Measurements from ENCODE around the gene QRICH2. TPM values are rescaled to one million over a fixed set of nuclear protein-coding genes. Genes with fewer than 3 reads are reported as not detected.

QRICH2 gene
- total and polyA plus RNA-seq, 5 donors = 1.9 to 2.5 (median 2.1) TPM

DNA sequence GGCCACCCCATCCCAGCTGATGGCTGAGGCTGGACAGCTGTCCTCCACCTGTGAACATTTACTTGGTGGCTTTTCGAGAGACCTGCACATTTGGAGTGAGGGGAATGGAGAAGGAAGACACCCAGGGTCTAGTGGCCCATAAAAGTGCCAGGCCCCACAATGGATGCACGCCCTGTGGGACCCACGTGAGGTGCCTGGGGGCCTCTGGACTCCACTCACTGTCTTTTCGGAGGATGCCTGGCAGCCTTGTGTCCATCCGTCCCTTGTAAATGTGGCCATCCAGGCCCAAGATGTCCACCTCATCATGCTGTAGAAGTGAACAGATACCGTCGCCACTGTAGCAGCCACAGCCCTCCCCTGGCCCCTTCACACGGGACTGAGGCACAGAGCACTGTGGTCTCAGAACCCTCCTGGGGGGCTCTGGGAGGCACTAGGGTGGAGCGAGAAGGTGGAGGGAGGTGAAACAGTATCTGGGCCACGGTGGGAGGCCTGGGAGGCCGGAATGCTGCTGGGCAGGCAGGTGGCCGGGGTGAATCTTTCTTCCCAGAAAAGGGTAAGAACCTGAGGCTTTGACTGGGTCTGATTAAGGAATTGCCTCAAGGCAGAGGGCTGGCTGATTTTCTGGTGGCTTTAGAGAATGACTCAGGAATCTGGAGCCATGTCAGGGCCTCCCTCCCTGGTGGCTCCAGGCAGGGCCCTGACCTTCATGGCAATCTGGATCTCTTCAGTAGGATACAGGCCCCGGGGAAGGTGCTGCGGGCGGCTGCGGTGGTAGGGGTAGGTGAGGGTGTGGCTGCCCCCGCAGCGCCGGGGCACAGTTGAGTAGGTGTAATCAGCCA lies 31.4 kb downstream of the QRICH2 start:
- 88% methylated on average over 19 of the region's 19 CpGs for WGBS
- Histone ChIP-seq H3K27ac (ENCODE audit: low read length) (no peak overlapping the region), H3K9me3 (ENCODE audit: control insufficient read depth, low read length) (no peaks in the 10 kb centered on the region), H3K4me1 (ENCODE audit: control insufficient read depth, insufficient read depth, low read length) (peaks cover 3% of the 10 kb centered on the region), H3K27me3 (ENCODE audit: control insufficient read depth, insufficient read depth) (no peaks in the 10 kb centered on the region), H3K4me3 (ENCODE audit: low read length) (no peak overlapping the region)
- DNase-seq = peak in 2 of 3 donors; percentile 52 to 54
- ATAC-seq = no peak
- intact Hi-C loops (cut with DNase I) = loop anchor here in 2 of 4 donors (5.0 kb wide), 1 partner anchor 154 kb away; no protein-coding TSS in a partner anchor

DNA sequence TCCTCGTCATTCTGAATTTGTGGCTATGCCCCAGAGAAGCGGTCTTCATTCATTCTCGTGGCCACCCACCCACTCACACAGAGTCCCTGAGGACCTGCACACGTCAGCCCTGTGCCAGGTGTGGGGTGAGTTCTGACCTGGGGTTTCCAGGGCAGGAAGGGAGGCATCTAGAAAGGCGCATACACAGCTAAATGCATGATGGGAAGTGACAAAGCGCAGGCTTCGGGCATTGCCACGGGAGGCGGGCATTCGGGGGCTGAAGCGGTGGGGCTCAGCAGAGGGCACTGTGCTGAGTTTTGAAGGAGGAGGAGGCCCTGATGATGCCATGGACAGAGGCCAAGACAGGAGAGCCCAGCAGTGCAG lies 32.0 kb downstream of the QRICH2 start:
- peaks cover 7% of the 10 kb centered on the region for H3K4me1 ChIP-seq (ENCODE audit: control insufficient read depth, insufficient read depth, low read length)
- no peaks in the 10 kb centered on the region for H3K27me3 ChIP-seq (ENCODE audit: control insufficient read depth, insufficient read depth)
- no peak overlapping the region for H3K27ac ChIP-seq (ENCODE audit: low read length)
- no peak for ATAC-seq
- intact Hi-C loops (cut with DNase I) = loop anchor here in 2 of 4 donors (5.0 kb wide), 1 partner anchor 154 kb away; no protein-coding TSS in a partner anchor
- H3K9me3 ChIP-seq (ENCODE audit: control insufficient read depth, low read length) = no peaks in the 10 kb centered on the region
- no peak for DNase-seq
- WGBS = 87% methylated on average over 11 of the region's 11 CpGs
- no peak overlapping the region for H3K4me3 ChIP-seq (ENCODE audit: low read length)

DNA sequence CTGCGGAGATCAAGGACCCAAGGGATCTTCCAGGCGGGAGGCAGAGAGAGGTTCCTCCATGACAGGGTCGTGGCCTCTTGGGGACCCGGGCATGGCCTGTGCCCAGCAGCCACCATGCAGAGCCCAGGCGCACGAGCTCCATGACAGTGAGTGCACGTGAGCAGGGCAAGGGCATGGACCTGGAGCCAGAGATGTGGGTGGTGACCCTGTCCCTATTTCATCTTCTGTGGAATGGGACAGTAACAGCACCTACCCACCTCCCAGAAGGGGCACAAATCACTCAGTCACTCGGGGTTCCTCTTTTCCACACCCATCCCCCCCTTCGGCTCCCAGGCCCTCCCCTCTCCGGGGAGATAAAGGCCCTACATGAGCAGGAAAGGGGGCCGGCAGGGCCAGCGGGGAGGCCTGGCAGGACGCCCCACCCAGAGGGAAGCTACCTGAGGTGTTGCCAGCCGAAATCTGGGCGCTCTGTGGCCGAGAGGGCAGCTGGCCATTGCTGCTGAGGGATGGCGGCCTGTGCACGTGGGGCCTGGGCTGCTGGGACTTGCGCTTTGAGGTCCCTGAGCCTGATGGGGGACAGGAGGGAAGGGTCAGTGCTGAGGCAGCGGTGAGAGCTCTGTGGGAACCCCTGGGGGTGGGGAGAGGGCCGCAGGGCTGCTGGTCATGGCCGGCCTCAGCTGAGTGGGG lies 32.6 kb downstream of the QRICH2 start:
- Histone ChIP-seq H3K27ac (ENCODE audit: low read length) (no peak overlapping the region), H3K4me1 (ENCODE audit: control insufficient read depth, insufficient read depth, low read length) (peaks cover 11% of the 10 kb centered on the region), H3K4me3 (ENCODE audit: low read length) (no peak overlapping the region), H3K27me3 (ENCODE audit: control insufficient read depth, insufficient read depth) (no peaks in the 10 kb centered on the region), H3K9me3 (ENCODE audit: control insufficient read depth, low read length) (no peaks in the 10 kb centered on the region)
- DNase-seq (peak in 2 of 3 donors; percentile 48 to 65), ATAC-seq (no peak)
- WGBS = 85% methylated on average over 22 of the region's 22 CpGs
- intact Hi-C loops (cut with DNase I) = loop anchor here in 2 of 4 donors (5.0 kb wide), 1 partner anchor 153 kb away; no protein-coding TSS in a partner anchor

DNA sequence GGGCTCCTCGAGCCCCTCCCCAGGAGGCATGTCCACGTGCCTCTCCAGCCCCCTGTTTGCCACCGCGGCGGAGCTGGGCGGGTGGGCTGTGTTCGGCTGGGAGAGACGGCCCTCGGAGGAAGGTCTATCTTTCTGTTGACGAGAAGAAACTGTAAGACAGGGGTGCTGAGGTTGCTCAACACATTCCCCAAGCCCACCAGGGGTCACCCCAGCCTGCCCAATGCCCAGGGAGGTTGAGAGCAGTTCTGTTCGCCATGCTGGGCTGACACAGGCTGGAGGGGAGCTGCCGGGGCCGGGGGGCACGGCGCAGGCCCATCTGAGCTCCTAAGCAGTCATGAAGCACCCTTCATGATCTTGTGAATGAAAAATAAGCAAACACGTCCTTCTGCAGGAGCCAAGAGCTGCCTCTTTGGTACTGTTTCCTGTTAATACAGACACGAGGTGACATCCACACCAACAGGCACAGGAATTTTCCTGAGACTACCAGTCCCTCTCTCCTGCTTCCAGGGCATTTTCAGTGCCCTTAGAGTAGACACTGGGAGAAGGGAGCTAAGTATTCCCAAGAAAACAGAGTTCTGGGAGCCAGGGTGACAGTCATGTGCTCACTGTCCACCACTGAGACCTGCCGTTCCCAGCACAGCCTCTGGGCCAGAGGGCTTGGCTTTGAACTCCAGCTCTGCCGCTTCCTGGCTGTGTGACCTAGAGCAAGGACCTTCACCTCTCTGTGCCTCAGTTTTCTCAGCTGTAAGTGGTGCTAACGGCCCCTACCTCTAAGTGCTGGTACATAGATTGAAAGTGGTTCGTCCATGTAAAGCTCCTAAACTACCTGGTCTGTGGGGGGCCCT lies 33.7 kb downstream of the QRICH2 start:
- 66% methylated on average over 21 of the region's 21 CpGs for WGBS
- no peak overlapping the region for H3K27ac ChIP-seq (ENCODE audit: low read length)
- peaks cover 11% of the 10 kb centered on the region for H3K4me1 ChIP-seq (ENCODE audit: control insufficient read depth, insufficient read depth, low read length)
- no peak overlapping the region for H3K4me3 ChIP-seq (ENCODE audit: low read length)
- intact Hi-C loops (cut with DNase I) = no loop called here
- H3K9me3 ChIP-seq (ENCODE audit: control insufficient read depth, low read length) = no peaks in the 10 kb centered on the region
- H3K27me3 ChIP-seq (ENCODE audit: control insufficient read depth, insufficient read depth) = no peaks in the 10 kb centered on the region
- ATAC-seq (no peak), DNase-seq (peak in 1 of 3 donors; percentile 26)

DNA sequence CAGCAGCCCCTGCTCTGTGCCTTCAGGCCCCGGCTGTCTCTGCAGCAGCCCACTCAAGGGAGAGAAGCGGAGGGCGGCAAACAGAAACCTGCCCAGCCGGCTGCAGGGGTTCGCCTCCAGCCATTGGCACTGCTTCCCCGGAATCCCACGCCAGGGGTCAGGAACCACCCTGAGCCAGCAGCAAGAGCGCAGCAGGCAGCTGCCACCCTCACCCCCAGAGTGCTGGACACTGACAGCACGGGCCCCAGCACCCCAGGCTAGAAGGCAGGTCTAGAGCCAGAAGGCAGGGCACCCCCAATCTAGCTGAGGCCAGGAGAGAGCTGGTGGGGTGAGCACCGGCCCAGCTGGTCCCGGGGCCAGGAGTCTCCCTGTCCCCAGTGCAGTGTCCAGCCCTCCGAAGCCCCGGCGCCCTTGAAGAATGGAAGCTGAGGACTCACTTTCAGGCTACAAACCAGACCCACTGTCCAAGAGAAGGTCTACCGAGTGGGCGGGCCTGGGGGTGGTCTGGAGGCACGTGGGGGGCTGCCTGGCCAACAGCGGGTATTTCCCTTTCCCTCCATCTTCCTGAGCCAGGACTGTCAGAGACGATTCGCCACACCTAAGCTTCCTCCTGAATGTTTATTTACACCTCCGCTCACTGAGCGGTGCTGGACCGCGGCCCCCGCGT lies 34.5 kb downstream of the QRICH2 start:
- 75% methylated on average over 26 of the region's 26 CpGs for WGBS
- Histone ChIP-seq H3K27ac (ENCODE audit: low read length) (no peak overlapping the region), H3K4me1 (ENCODE audit: control insufficient read depth, insufficient read depth, low read length) (peaks cover 11% of the 10 kb centered on the region), H3K27me3 (ENCODE audit: control insufficient read depth, insufficient read depth) (no peaks in the 10 kb centered on the region), H3K4me3 (ENCODE audit: low read length) (no peak overlapping the region), H3K9me3 (ENCODE audit: control insufficient read depth, low read length) (no peaks in the 10 kb centered on the region)
- intact Hi-C loops (cut with DNase I) = no loop called here
- ATAC-seq = no peak
- peak in 1 of 3 donors; percentile 50 for DNase-seq

DNA sequence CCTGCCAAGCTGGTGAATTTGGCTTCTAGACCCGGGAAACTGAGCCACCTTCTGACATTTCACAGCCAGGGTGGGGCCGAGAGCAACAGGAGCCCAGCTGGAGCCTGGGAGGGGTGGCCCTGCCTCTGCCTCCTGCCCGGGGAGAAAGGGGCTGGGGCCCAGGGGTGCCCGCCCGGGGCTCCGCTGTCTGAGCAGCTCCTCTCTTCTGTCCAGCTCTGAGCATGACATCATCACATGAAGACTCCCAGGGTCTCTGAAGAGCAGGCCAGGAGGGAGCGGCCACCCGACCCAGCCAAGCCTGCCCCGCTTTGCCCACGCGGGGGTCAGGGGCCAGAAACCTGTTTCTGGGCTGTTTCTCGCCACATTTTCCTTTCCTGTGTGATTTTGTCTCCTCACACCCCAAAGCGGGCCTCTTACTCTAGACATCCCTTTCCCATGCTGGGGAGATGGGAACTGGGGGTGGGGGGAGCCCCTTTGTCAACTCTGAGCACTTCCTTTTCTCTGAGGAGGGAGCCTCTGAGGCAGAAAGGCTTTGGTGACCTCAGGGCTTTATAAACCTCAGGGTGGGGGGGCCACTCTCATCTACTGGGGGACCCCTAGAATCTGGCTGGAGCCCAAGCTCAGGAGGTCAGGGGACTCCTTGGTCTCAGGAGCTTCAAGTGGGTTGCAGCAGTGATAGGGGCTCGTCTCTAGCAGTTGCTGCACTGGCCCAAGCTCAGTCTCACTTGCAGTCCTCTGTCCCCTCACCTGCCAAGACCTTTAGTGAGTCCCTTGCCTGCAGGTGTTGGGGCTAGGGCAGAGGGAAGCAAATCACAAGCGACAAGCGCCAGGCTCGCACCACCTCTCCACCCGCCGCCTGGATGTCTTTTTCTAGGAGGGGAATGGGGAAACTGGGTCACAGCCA lies 35.3 kb downstream of the QRICH2 start:
- peak; percentile 6 for ATAC-seq
- DNase-seq = peak in 1 of 3 donors; percentile 77
- WGBS = 55% methylated on average over 19 of the region's 19 CpGs
- Histone ChIP-seq H3K4me1 (ENCODE audit: control insufficient read depth, insufficient read depth, low read length) (peaks cover 15% of the 10 kb centered on the region), H3K9me3 (ENCODE audit: control insufficient read depth, low read length) (no peaks in the 10 kb centered on the region), H3K4me3 (ENCODE audit: low read length) (no peak overlapping the region), H3K27me3 (ENCODE audit: control insufficient read depth, insufficient read depth) (no peaks in the 10 kb centered on the region), H3K27ac (ENCODE audit: low read length) (no peak overlapping the region)
- intact Hi-C loops (cut with DNase I) = no loop called here

DNA sequence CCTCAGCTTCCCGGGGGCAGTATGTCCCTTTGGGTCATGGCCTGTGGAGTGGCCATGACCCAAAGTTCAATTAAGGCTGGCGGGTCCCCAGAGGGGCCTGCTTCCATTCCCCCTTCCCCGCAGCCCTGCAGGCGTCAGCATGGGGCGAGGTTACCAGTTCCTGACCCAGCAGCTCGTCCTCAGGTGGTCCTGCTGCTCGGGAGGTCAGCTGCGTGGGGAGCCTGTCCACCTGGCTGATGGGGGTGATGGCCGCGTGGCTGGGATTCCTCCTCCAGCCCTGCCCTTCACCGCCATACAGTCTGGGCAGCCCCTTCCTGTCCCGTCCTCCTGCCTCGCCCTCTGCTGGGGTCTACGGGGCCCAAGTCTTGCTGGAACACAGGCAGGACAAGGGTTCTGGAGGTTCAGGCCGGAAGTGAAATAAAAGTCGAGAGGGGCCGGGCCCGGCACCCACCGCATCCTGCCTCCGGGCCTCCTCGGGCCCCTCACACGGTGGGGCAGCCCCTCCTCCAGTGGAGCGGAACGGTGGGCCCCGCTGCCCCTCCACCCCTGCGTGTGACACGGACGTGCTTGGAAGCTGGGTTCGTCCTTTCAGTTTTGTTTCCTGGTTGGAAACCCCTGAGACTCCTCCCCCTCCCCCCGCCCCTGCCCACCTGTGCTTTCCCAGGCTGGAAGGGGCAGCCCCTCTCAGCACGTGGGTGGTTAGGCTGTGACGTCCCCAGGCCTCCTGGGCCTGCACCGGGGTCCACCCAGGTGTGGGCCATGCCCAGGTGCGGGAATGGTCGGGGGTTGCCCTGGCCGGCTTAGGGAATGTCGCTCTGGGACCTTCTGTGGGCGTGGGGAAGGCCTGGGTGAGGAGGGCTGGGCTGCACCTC lies 36.2 kb downstream of the QRICH2 start:
- peak in 2 of 3 donors; percentile 63 to 70 for DNase-seq
- Histone ChIP-seq H3K9me3 (ENCODE audit: control insufficient read depth, low read length) (no peaks in the 10 kb centered on the region), H3K4me3 (ENCODE audit: low read length) (no peak overlapping the region), H3K27me3 (ENCODE audit: control insufficient read depth, insufficient read depth) (no peaks in the 10 kb centered on the region), H3K27ac (ENCODE audit: low read length) (no peak overlapping the region), H3K4me1 (ENCODE audit: control insufficient read depth, insufficient read depth, low read length) (peaks cover 18% of the 10 kb centered on the region)
- intact Hi-C loops (cut with DNase I) = no loop called here
- ATAC-seq = peak; percentile 7 to 14
- 18% methylated on average over 38 of the region's 38 CpGs for WGBS

DNA sequence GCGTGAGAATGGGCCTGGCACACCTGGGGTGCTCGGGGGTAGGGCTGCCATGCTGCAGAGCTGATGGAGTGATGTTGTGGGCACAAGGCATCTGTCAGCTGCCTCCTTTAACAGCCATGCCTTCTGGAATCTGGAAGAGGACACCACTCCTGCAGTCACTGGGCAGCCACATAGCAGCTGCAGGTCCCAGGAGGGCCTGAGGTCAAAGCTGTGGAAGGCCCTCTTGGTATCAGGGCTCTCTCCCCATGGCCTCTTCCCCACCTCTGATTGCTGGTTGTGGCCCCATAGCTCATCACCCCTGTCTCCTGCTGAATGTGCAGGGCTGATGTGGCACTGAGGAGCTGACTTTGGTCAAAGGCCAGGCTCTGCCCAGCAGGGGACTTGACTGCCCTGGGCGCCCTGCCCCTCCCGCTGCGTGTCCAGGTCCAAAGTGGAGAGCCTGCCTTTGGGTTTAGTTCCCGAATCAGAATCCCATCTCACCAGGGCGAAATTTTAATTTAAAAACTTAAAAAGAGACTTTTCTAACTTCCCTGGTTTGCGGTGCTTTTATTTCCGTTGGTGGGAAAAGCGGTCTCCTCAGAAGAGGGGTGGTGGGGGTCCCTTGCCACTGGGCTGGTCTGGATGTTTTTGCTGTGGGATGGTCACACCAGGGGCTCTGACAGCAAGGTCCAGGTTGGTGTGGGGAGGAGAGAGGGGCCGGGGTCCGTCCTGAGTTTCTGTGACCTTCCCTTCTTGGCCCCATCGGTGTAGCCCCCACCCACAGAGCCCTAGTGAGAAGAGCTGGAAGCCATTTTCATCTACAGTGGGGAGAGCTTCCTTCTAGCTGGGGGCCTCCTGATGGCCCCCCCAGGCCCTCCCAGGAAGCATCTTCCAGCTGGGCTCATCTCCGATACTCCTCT lies 37.1 kb downstream of the QRICH2 start:
- no peaks in the 10 kb centered on the region for H3K9me3 ChIP-seq (ENCODE audit: control insufficient read depth, low read length)
- 80% methylated on average over 14 of the region's 14 CpGs for WGBS
- H3K4me3 ChIP-seq (ENCODE audit: low read length) = no peak overlapping the region
- ATAC-seq (no peak), DNase-seq (peak in 1 of 3 donors; percentile 55)
- peaks cover 20% of the 10 kb centered on the region for H3K4me1 ChIP-seq (ENCODE audit: control insufficient read depth, insufficient read depth, low read length)
- H3K27me3 ChIP-seq (ENCODE audit: control insufficient read depth, insufficient read depth) = no peaks in the 10 kb centered on the region
- intact Hi-C loops (cut with DNase I) = no loop called here
- no peak overlapping the region for H3K27ac ChIP-seq (ENCODE audit: low read length)
